Naive thymus-derived CD8-positive, alpha-beta T cell (primary cell): ENCODE measurements around the gene SLC17A4. TPM values are rescaled to one million over a fixed set of nuclear protein-coding genes. Genes with fewer than 3 reads are reported as not detected.

Experiments used
- ATAC-seq, 2 donors: fragments of 150-1000 bp; cut with Tn5 transposase in 1 of 2; sonication (Bioruptor Pico), chemical (Tn5 transposase) in 1 of 2; 1 replicate in 1 of 2; 2 replicates in 1 of 2; pipeline ENCODE4 v1.10.0; 2021; ENCODE audit warnings: mild to moderate bottlenecking in 2 of 2, moderate library complexity in 2 of 2
- POLR2A ChIA-PET: fragments of 350-600 bp; sonication (Branson Sonifier 250); formaldehyde crosslinking; loops from one replicate; lab custom pipeline; 2021; ENCODE audit warnings: antibody characterized with exemption; lab: Charles Lee
- DNase-seq, 10 donors: peaks; one replicate each; pipeline versions ENCODE4 v3.0.0 to v3.0.0-alpha.2; 2020 to 2022
- H3K27ac Mint-ChIP-seq, 10 donors: one replicate each; pipeline ENCODE4 v1.8.0; 2020 to 2022; ENCODE audit warnings: mild to moderate bottlenecking in 10 of 10, mixed read lengths in 10 of 10, moderate library complexity in 4 of 10, inconsistent platforms in 1 of 10
- H3K27me3 Mint-ChIP-seq, 5 donors: one replicate each; pipeline ENCODE4 v1.8.0; 2021 to 2022; ENCODE audit warnings: mixed read lengths in 5 of 5
- H3K36me3 Mint-ChIP-seq, 3 donors: one replicate each; pipeline ENCODE4 v1.8.0; 2020 to 2022; ENCODE audit warnings: mixed read lengths in 3 of 3, mild to moderate bottlenecking in 2 of 3, inconsistent platforms in 1 of 3
- H3K4me1 Mint-ChIP-seq, 4 donors: one replicate each; pipeline ENCODE4 v1.8.0; 2021 to 2022; ENCODE audit warnings: mixed read lengths in 4 of 4
- H3K4me3 Mint-ChIP-seq, 10 donors: one replicate each; pipeline ENCODE4 v1.8.0; 2020 to 2022; ENCODE audit warnings: mild to moderate bottlenecking in 10 of 10, mixed read lengths in 10 of 10, moderate library complexity in 6 of 10, inconsistent platforms in 1 of 10
- H3K9me3 Mint-ChIP-seq, 9 donors: one replicate each; pipeline ENCODE4 v1.8.0; 2020 to 2022; ENCODE audit warnings: mixed read lengths in 9 of 9, mild to moderate bottlenecking in 3 of 9, inconsistent platforms in 1 of 9, moderate library complexity in 1 of 9
- polyA plus RNA-seq, 3 donors: library from polyadenylated mRNA; unstranded; fragments of 300-500 nt; fragmentation: Illumina TruSeq; gene quantifications; one replicate each; pipeline ENCODE4 v1.2.3, GENCODE V29; 2021
- total RNA-seq, 8 experiments: library from RNA in 2 of 8; stranded (reverse) in 2 of 8; gene quantifications; one replicate each; pipeline ENCODE4 v1.2.3 and lab custom pipeline; 2021 to 2026

Gene SLC17A4
- total and polyA plus RNA-seq, 5 experiments from 2014 or later, result not detected

GRCh38 chr6:25792016-25792415, 37.5 kb downstream of the SLC17A4 start:
- ATAC-seq (no peak), DNase-seq (no peak)
- no peak overlapping the region for H3K4me3 Mint-ChIP-seq
- no peaks in the 10 kb centered on the region for H3K36me3 Mint-ChIP-seq
- H3K9me3 Mint-ChIP-seq, result no peaks in the 10 kb centered on the region
- no peaks in the 10 kb centered on the region for H3K4me1 Mint-ChIP-seq
- no peak overlapping the region for H3K27ac Mint-ChIP-seq
- peaks cover 0 to 4% (median 0%) of the 10 kb centered on the region in 5 donors for H3K27me3 Mint-ChIP-seq
- POLR2A ChIA-PET, result interaction anchor here (0.5 kb wide), 1 partner anchor 11 kb away, joined by 3 read pairs; no protein-coding TSS in a partner anchor

GRCh38 chr6:25793970-25794369, 39.4 kb downstream of the SLC17A4 start:
- DNase-seq (no peak), ATAC-seq (no peak)
- POLR2A ChIA-PET, result no interaction called here
- Mint-ChIP-seq H3K36me3 (no peaks in the 10 kb centered on the region), H3K4me1 (no peaks in the 10 kb centered on the region), H3K4me3 (no peak overlapping the region), H3K27me3 (peaks cover 0 to 11% (median 6%) of the 10 kb centered on the region in 5 donors), H3K27ac (no peak overlapping the region), H3K9me3 (no peaks in the 10 kb centered on the region)

- H3K9me3 Mint-ChIP-seq, result no peaks in the 10 kb centered on the region
- ATAC-seq (no peak), DNase-seq (no peak)
- no peaks in the 10 kb centered on the region for H3K36me3 Mint-ChIP-seq
- no peak overlapping the region for H3K4me3 Mint-ChIP-seq
- POLR2A ChIA-PET, result no interaction called here
- H3K4me1 Mint-ChIP-seq, result no peaks in the 10 kb centered on the region
- H3K27ac Mint-ChIP-seq, result no peak overlapping the region
- H3K27me3 Mint-ChIP-seq, result peaks cover 0 to 11% (median 6%) of the 10 kb centered on the region in 5 donors
Observed at GRCh38 chr6:25794784-25795183, 40.2 kb downstream of the SLC17A4 start.

GRCh38 chr6:25801436-25801835, 46.9 kb downstream of the SLC17A4 start:
- POLR2A ChIA-PET, result no interaction called here
- Mint-ChIP-seq H3K4me1 (no peaks in the 10 kb centered on the region), H3K4me3 (no peak overlapping the region), H3K27me3 (peaks cover 15 to 35% (median 28%) of the 10 kb centered on the region in 5 donors), H3K27ac (no peak overlapping the region), H3K36me3 (peaks cover 0 to 7% (median 0%) of the 10 kb centered on the region in 3 donors), H3K9me3 (peaks cover 0 to 11% (median 0%) of the 10 kb centered on the region in 9 donors)
- no peak for ATAC-seq
- no peak for DNase-seq

- Mint-ChIP-seq H3K4me3 (no peak overlapping the region), H3K36me3 (peaks cover 0 to 7% (median 0%) of the 10 kb centered on the region in 3 donors), H3K9me3 (peaks cover 0 to 11% (median 0%) of the 10 kb centered on the region in 9 donors), H3K4me1 (no peaks in the 10 kb centered on the region), H3K27ac (no peak overlapping the region), H3K27me3 (peaks cover 16 to 36% (median 29%) of the 10 kb centered on the region in 5 donors)
- ATAC-seq (no peak), DNase-seq (no peak)
- POLR2A ChIA-PET, result no interaction called here
Observed at GRCh38 chr6:25804804-25805203, 50.3 kb downstream of the SLC17A4 start.

GRCh38 chr6:25815194-25815593, 60.7 kb downstream of the SLC17A4 start:
- DNase-seq (no peak), ATAC-seq (no peak)
- Mint-ChIP-seq H3K4me1 (no peaks in the 10 kb centered on the region), H3K27me3 (peaks cover 7 to 45% (median 24%) of the 10 kb centered on the region in 5 donors), H3K36me3 (no peaks in the 10 kb centered on the region), H3K27ac (no peak overlapping the region), H3K4me3 (no peak overlapping the region), H3K9me3 (peaks cover 0 to 5% (median 0%) of the 10 kb centered on the region in 9 donors)
- POLR2A ChIA-PET, result no interaction called here

GRCh38 chr6:25816252-25816651, 61.7 kb downstream of the SLC17A4 start:
- peaks cover 0 to 5% (median 0%) of the 10 kb centered on the region in 9 donors for H3K9me3 Mint-ChIP-seq
- no peak overlapping the region for H3K4me3 Mint-ChIP-seq
- H3K4me1 Mint-ChIP-seq, result no peaks in the 10 kb centered on the region
- H3K27me3 Mint-ChIP-seq, result peaks cover 7 to 45% (median 20%) of the 10 kb centered on the region in 5 donors
- no peaks in the 10 kb centered on the region for H3K36me3 Mint-ChIP-seq
- H3K27ac Mint-ChIP-seq, result no peak overlapping the region
- DNase-seq (no peak), ATAC-seq (no peak)
- POLR2A ChIA-PET, result no interaction called here

- peaks cover 7 to 43% (median 28%) of the 10 kb centered on the region in 5 donors for H3K27me3 Mint-ChIP-seq
- H3K36me3 Mint-ChIP-seq, result peaks cover 0 to 10% (median 3%) of the 10 kb centered on the region in 3 donors
- H3K27ac Mint-ChIP-seq, result no peak overlapping the region
- H3K4me1 Mint-ChIP-seq, result no peaks in the 10 kb centered on the region
- ATAC-seq, result no peak
- no peak overlapping the region for H3K4me3 Mint-ChIP-seq
- DNase-seq, result no peak
- H3K9me3 Mint-ChIP-seq, result peaks cover 3 to 24% (median 14%) of the 10 kb centered on the region in 9 donors
- POLR2A ChIA-PET, result no interaction called here
Observed at GRCh38 chr6:25821341-25821740, 66.8 kb downstream of the SLC17A4 start.

GRCh38 chr6:25829375-25829774, 74.8 kb downstream of the SLC17A4 start:
- Mint-ChIP-seq H3K4me3 (no peak overlapping the region), H3K36me3 (peaks cover 0 to 10% (median 3%) of the 10 kb centered on the region in 3 donors), H3K9me3 (peaks cover 3 to 21% (median 12%) of the 10 kb centered on the region in 9 donors), H3K27me3 (peaks cover 16 to 42% (median 28%) of the 10 kb centered on the region in 5 donors), H3K4me1 (no peaks in the 10 kb centered on the region), H3K27ac (no peak overlapping the region)
- DNase-seq (no peak), ATAC-seq (no peak)
- POLR2A ChIA-PET, result no interaction called here

- H3K4me3 Mint-ChIP-seq, result no peak overlapping the region
- ATAC-seq (no peak), DNase-seq (no peak)
Observed at GRCh38 chr6:25830458-25830857, 75.9 kb downstream of the SLC17A4 start.

More at GRCh38 chr6:25830458-25830857, 75.9 kb downstream of the SLC17A4 start:
- Mint-ChIP-seq H3K27me3 (peaks cover 15 to 38% (median 23%) of the 10 kb centered on the region in 5 donors), H3K36me3 (peaks cover 0 to 9% (median 2%) of the 10 kb centered on the region in 3 donors), H3K4me1 (no peaks in the 10 kb centered on the region), H3K27ac (no peak overlapping the region), H3K9me3 (peaks cover 2 to 11% (median 8%) of the 10 kb centered on the region in 9 donors)
- POLR2A ChIA-PET, result no interaction called here

Other genes with a start within 250 kb of the SLC17A4 start
- not detected for gene SCGN, start 102.5 kb upstream of the SLC17A4 start, total RNA-seq
- not detected for gene SCGN, start 102.5 kb upstream of the SLC17A4 start, polyA plus RNA-seq
- gene SLC17A1, start 77.3 kb downstream of the SLC17A4 start, total RNA-seq, result not detected
- gene SLC17A1, start 77.3 kb downstream of the SLC17A4 start, polyA plus RNA-seq, result not detected
- gene SLC17A3, start 119.5 kb downstream of the SLC17A4 start, total RNA-seq, result not detected
- under 1 TPM in 1 of 3 donors, not detected in 2; 0.35 TPM for gene SLC17A3, start 119.5 kb downstream of the SLC17A4 start, polyA plus RNA-seq
- not detected for gene SLC17A2, start 175.9 kb downstream of the SLC17A4 start, total RNA-seq
- gene SLC17A2, start 175.9 kb downstream of the SLC17A4 start, polyA plus RNA-seq, result not detected
- 10 to 100 TPM; 28.5 to 29.7 TPM for gene TRIM38, start 208.1 kb downstream of the SLC17A4 start, total RNA-seq
- 1 to 10 TPM; 4.3 to 7.4 (median 5.9) TPM for gene TRIM38, start 208.1 kb downstream of the SLC17A4 start, polyA plus RNA-seq